Neural cell (in vitro differentiated cells): Measurements from ENCODE around the gene RSPH1. TPM values are rescaled to one million over a fixed set of nuclear protein-coding genes. Genes with fewer than 3 reads are reported as not detected.

Source experiments
- H2AFZ ChIP-seq: fragments of 200-600, 300-800 bp; sonication (generic), shearing (Covaris generic); 2 replicates; pipeline ENCODE4 v1.6.0; 2014; ENCODE audit warnings: low read depth, mild to moderate bottlenecking, antibody characterized with exemption, low read length, moderate library complexity
- H3F3A ChIP-seq: fragments of 200-600 bp; shearing (Covaris generic); 2 replicates; pipeline ENCODE4 v1.6.1; 2016; ENCODE audit warnings: mild to moderate bottlenecking, moderate library complexity, mixed read lengths, antibody characterized with exemption, low read length; ENCODE audit not compliant: insufficient read depth, poor library complexity, severe bottlenecking
- H3K27ac ChIP-seq: fragments of 200-600, 300-800 bp; sonication (generic), shearing (Covaris generic); 2 replicates; pipeline ENCODE4 v1.5.1; 2014; ENCODE audit warnings: mild to moderate bottlenecking, low read length, moderate library complexity
- H3K27me3 ChIP-seq: fragments of 300-800, 200-600 bp; sonication (generic), shearing (Covaris generic); 2 replicates; pipeline ENCODE4 v1.6.0; 2014; ENCODE audit warnings: mild to moderate bottlenecking, low read depth, low read length, moderate library complexity; ENCODE audit not compliant: insufficient read depth
- H3K36me3 ChIP-seq: fragments of 300-800, 200-600 bp; sonication (generic), shearing (Covaris generic); 2 replicates; pipeline ENCODE4 v1.5.1; 2014; ENCODE audit warnings: mild to moderate bottlenecking, antibody characterized with exemption, low read length, moderate library complexity; ENCODE audit not compliant: insufficient read depth
- H3K4me2 ChIP-seq: fragments of 300-800, 200-600 bp; sonication (generic), shearing (Covaris generic); 2 replicates; pipeline ENCODE4 v1.6.0; 2014; ENCODE audit warnings: mild to moderate bottlenecking, low read length
- H3K4me3 ChIP-seq: fragments of 300-800, 200-600 bp; sonication (generic), shearing (Covaris generic); 2 replicates; pipeline ENCODE4 v1.5.1; 2014; ENCODE audit warnings: mild to moderate bottlenecking, low read length, moderate library complexity
- H3K79me2 ChIP-seq: fragments of 200-600 bp; shearing (Covaris generic); replicated peaks from 2 replicates; pipeline ENCODE4 v1.6.0; 2014; ENCODE audit warnings: mild to moderate bottlenecking, low read length, moderate library complexity; ENCODE audit not compliant: insufficient read depth
- H3K9ac ChIP-seq: fragments of 300-800, 200-600 bp; sonication (generic), shearing (Covaris generic); 2 replicates; pipeline ENCODE4 v1.6.1; 2016; ENCODE audit warnings: mild to moderate bottlenecking, low read length, mixed read lengths
- H3K9me2 ChIP-seq: fragments of 200-600 bp; shearing (Covaris generic); 2 replicates; pipeline ENCODE4 v1.6.1; 2016; ENCODE audit warnings: mild to moderate bottlenecking, low read length, mixed read lengths; ENCODE audit not compliant: insufficient read depth
- H3K9me3 ChIP-seq: fragments of 200-600, 300-800 bp; sonication (generic), shearing (Covaris generic); 2 replicates; pipeline ENCODE4 v1.6.1; 2016; ENCODE audit warnings: mild to moderate bottlenecking, mixed run types, low read length, moderate library complexity, mixed read lengths
- H4K20me1 ChIP-seq: fragments of 200-600 bp; shearing (Covaris generic); 2 replicates; pipeline ENCODE4 v1.6.1; 2016; ENCODE audit warnings: mild to moderate bottlenecking, mixed run types; ENCODE audit not compliant: insufficient read depth
- CTCF ChIP-seq: fragments of 450-650 bp; IDR thresholded peaks from 2 replicates; pipeline ENCODE4 v1.5.1; 2014; ENCODE audit warnings: antibody characterized with exemption, mild to moderate bottlenecking, moderate library complexity; ENCODE audit not compliant: poor library complexity, severe bottlenecking
- EP300 ChIP-seq: fragments of 450-650 bp; conservative IDR thresholded peaks from 2 replicates; pipeline ENCODE4 v1.6.1; 2014; ENCODE audit warnings: antibody characterized with exemption, mild to moderate bottlenecking, moderate library complexity; ENCODE audit not compliant: poor library complexity, severe bottlenecking
- EZH2 ChIP-seq: fragments of 200-600, 300-800 bp; shearing (Covaris generic), sonication (generic); IDR thresholded peaks from 2 replicates; pipeline ENCODE4 v1.6.1; 2014; ENCODE audit warnings: antibody characterized with exemption, low read length, borderline replicate concordance, mild to moderate bottlenecking; ENCODE audit not compliant: insufficient read depth, poor library complexity, severe bottlenecking
- MXI1 ChIP-seq: fragments of 450-650 bp; conservative IDR thresholded peaks from 2 replicates; pipeline ENCODE4 v1.6.1; 2014; ENCODE audit warnings: antibody characterized with exemption, mild to moderate bottlenecking; ENCODE audit not compliant: poor library complexity, severe bottlenecking
- POLR2AphosphoS5 ChIP-seq: IDR thresholded peaks from 2 replicates; pipeline ENCODE4 v1.6.1; 2012
- RAD21 ChIP-seq: fragments of 450-650 bp; conservative IDR thresholded peaks from 2 replicates; pipeline ENCODE4 v1.6.1; 2014; ENCODE audit warnings: antibody characterized with exemption, mild to moderate bottlenecking, moderate library complexity
- REST ChIP-seq: IDR thresholded peaks from 2 replicates; pipeline ENCODE4 v1.6.1; 2012; ENCODE audit warnings: borderline replicate concordance
- SMC3 ChIP-seq: fragments of 450-650 bp; conservative IDR thresholded peaks from 2 replicates; pipeline ENCODE4 v1.6.1; 2014; ENCODE audit warnings: antibody characterized with exemption, mild to moderate bottlenecking, moderate library complexity; ENCODE audit not compliant: poor library complexity
- TAF1 ChIP-seq: IDR thresholded peaks from 2 replicates; pipeline ENCODE4 v1.6.1; 2012; ENCODE audit warnings: low read depth
- polyA plus RNA-seq: library from polyadenylated mRNA; depleted of rRNA; stranded (reverse); fragments of >200 nt; gene quantifications from 2 replicates; pipeline ENCODE4 v1.2.3, GENCODE V29; 2014

Gene RSPH1
- polyA plus RNA-seq, 1 donor from 2014 or later, result 1.3 TPM

- TF ChIP-seq EZH2 (no peak), RAD21 (no peak), POLR2AphosphoS5 (no peak)
- no peak overlapping the region for H2AFZ ChIP-seq
- no peak overlapping the region for H3K4me2 ChIP-seq
- H3K9me3 ChIP-seq, result no peaks in the 10 kb centered on the region
- H3K9me2 ChIP-seq, result no peaks in the 10 kb centered on the region
- H3K79me2 ChIP-seq, result no peaks in the 10 kb centered on the region
- H3F3A ChIP-seq, result no peaks in the 10 kb centered on the region
- no peaks in the 10 kb centered on the region for H4K20me1 ChIP-seq
- H3K4me3 ChIP-seq, result no peak overlapping the region
- no peak overlapping the region for H3K9ac ChIP-seq
- no peaks in the 10 kb centered on the region for H3K27me3 ChIP-seq
- no peaks in the 10 kb centered on the region for H3K36me3 ChIP-seq
- H3K27ac ChIP-seq, result no peak overlapping the region
Measured at GRCh38 chr21:42445311-42445710, 50.7 kb downstream of the RSPH1 start.

GRCh38 chr21:42444745-42445059 is 51.3 kb downstream of the RSPH1 start:
- Histone ChIP-seq H3K4me3 (no peak overlapping the region), H3K79me2 (no peaks in the 10 kb centered on the region), H3K9me2 (no peaks in the 10 kb centered on the region), H3K9me3 (no peaks in the 10 kb centered on the region), H4K20me1 (no peaks in the 10 kb centered on the region), H2AFZ (no peak overlapping the region), H3F3A (no peaks in the 10 kb centered on the region), H3K27me3 (no peaks in the 10 kb centered on the region), H3K36me3 (no peaks in the 10 kb centered on the region), H3K27ac (no peak overlapping the region), H3K9ac (no peak overlapping the region), H3K4me2 (no peak overlapping the region)
- TF ChIP-seq SMC3 (no peak), MXI1 (no peak), RAD21 (no peak), CTCF (no peak), REST (no peak), POLR2AphosphoS5 (no peak), EZH2 (no peak), EP300 (no peak), TAF1 (no peak)
